ENCODE measurements around the gene URAD.

GRCh38 chr13:27991881-27992280 is 3.4 kb upstream of the URAD start:
- TF ChIP-seq POLR2A (IDR thresholded peaks at IDR 0.05) = no peak
- TF ChIP-seq CTCF (IDR thresholded peaks at IDR 0.05) = no peak
- TF ChIP-seq POLR2AphosphoS5 (IDR thresholded peaks at IDR 0.05) = no peak

Measured in prostate gland (tissue), 2 donors.